ENCODE results near the gene DAB1. TPM values are rescaled to one million over a fixed set of nuclear protein-coding genes. Genes with fewer than 3 reads are reported as not detected.

The DAB1 gene
- total and polyA plus RNA-seq, 10 of the 15 experiments (the other 5 are each of a cell fraction or from before 2014, with no cell fraction given): 0.02 to 0.10 (median 0.03) TPM; not detected in 5

GRCh38 chr1:57167997-57168396 is 255.9 kb downstream of the DAB1 start (continued):
- TF ChIP-seq ZNF592 (IDR thresholded peaks at IDR 0.05) (no peak), HDAC2 (IDR thresholded peaks at IDR 0.05) (no peak), MAX (IDR thresholded peaks at IDR 0.05; ENCODE audit: low read depth, low read length) (no peak), NFYA (IDR thresholded peaks at IDR 0.05; ENCODE audit: borderline replicate concordance, low read depth, low read length) (no peak), NFYB (IDR thresholded peaks at IDR 0.05; ENCODE audit: insufficient read depth, low read depth, low read length) (no peak), NFXL1 (IDR thresholded peaks at IDR 0.05; ENCODE audit: borderline replicate concordance) (no peak), SMAD1 (IDR thresholded peaks at IDR 0.05; ENCODE audit: low read depth, partially characterized antibody) (no peak), PML (IDR thresholded peaks at IDR 0.05; ENCODE audit: low read length) (no peak), MEF2A (IDR thresholded peaks at IDR 0.05; ENCODE audit: insufficient read depth, low read depth, low read length) (no peak), IRF4 (IDR thresholded peaks at IDR 0.05; ENCODE audit: low read depth, low read length) (peak; percentile 77; the same call in 1 of the 2 replicates), IKZF2 (IDR thresholded peaks at IDR 0.05) (peak; percentile 77 to 80; a peak in 3 of 4 replicates), MYB (IDR thresholded peaks at IDR 0.05; ENCODE audit: borderline replicate concordance, low read depth, low read length) (no peak), ZBTB4 (CRISPR knock-in tag; IDR thresholded peaks at IDR 0.05) (no peak), ZNF622 (IDR thresholded peaks at IDR 0.05) (no peak), FOXM1 (IDR thresholded peaks at IDR 0.05; ENCODE audit: low read depth, low read length) (peak; percentile 24; the same call in 1 of the 2 replicates), KAT2A (conservative IDR thresholded peaks at IDR 0.05; ENCODE audit: control insufficient read depth, low read depth, low read length) (no peak), BMI1 (IDR thresholded peaks at IDR 0.05; ENCODE audit: borderline replicate concordance) (peak; percentile 81), CREM (IDR thresholded peaks at IDR 0.05; ENCODE audit: low read depth) (peak; percentile 77), BRCA1 (IDR thresholded peaks at IDR 0.05; ENCODE audit: low read depth, low read length) (no peak), POLR2AphosphoS2 (IDR thresholded peaks at IDR 0.05; ENCODE audit: low read depth, low read length) (no peak), IKZF1 (conservative IDR thresholded peaks at IDR 0.05) (peak; percentile 70), YBX1 (IDR thresholded peaks at IDR 0.05) (no peak)
